AG04450 (cell line): Measurements from ENCODE around the gene SCARF1. TPM values are rescaled to one million over a fixed set of nuclear protein-coding genes. Genes with fewer than 3 reads are reported as not detected.

ENCODE experiments used
- CTCF ChIA-PET: fragments of 300-600, 350-600 bp; formaldehyde crosslinking; extraction: SDS; loops from one replicate; lab custom pipeline; 2022; ENCODE audit warnings: antibody characterized with exemption, inconsistent platforms; lab: Charles Lee
- POLR2A ChIA-PET: fragments of 350-600 bp; formaldehyde crosslinking; extraction: SDS; loops from one replicate; lab custom pipeline; 2021; ENCODE audit warnings: antibody characterized with exemption, inconsistent platforms; lab: Yijun Ruan, JAX
- DNase-seq: peaks from one replicate; pipeline ENCODE4 v3.0.0-alpha.2; 2011; ENCODE audit warnings: low read depth, low spot score
- H3K27ac ChIP-seq: one replicate; pipeline ENCODE4 v1.5.1; 2012; ENCODE audit warnings: low read depth, low read length, control low read depth
- H3K27me3 ChIP-seq: one replicate; pipeline ENCODE4 v1.6.0; 2012; ENCODE audit warnings: low read length; ENCODE audit not compliant: control insufficient read depth, insufficient read depth
- H3K4me3 ChIP-seq: 2 replicates; pipeline ENCODE4 v1.5.1; 2011; ENCODE audit warnings: mild to moderate bottlenecking, low read depth, low read length, control low read depth
- H3K9me3 ChIP-seq: 2 replicates; pipeline ENCODE4 v1.5.1; 2012; ENCODE audit warnings: low read length; ENCODE audit not compliant: control insufficient read depth, insufficient read depth
- CTCF ChIP-seq: IDR thresholded peaks from 2 replicates; pipeline ENCODE4 v1.5.1; 2011; ENCODE audit warnings: low read depth, low read length, control low read depth, inconsistent platforms
- polyA plus RNA-seq: library from polyadenylated mRNA; depleted of rRNA; stranded (reverse); fragments of >200 nt; gene quantifications from 2 replicates; pipeline ENCODE4 v1.2.3, GENCODE V29; 2011; rRNA removed
- small RNA-seq: library from RNA; depleted of rRNA; stranded (forward); fragments of <200 nt; gene quantifications from one replicate; pipeline ENCODE3, GENCODE V24; 2012; ENCODE audit warnings: low read depth; ENCODE audit not compliant: insufficient read length

Gene SCARF1
- polyA plus RNA-seq, 1 experiment, result 0.20 TPM

- POLR2A ChIA-PET, result interaction anchor here (1.3 kb wide), 1 partner anchor 128 kb away, joined by 4 read pairs; no protein-coding TSS in a partner anchor
- no peaks in the 10 kb centered on the region; the same call in 1 of the 2 replicates for H3K9me3 ChIP-seq
- H3K27ac ChIP-seq, result peak overlapping the region; percentile 21
- H3K27me3 ChIP-seq, result no peaks in the 10 kb centered on the region
- CTCF ChIA-PET, result interaction anchor here (0.6 to 3.0 kb wide), 2 partner anchors 15 to 60 kb away, joined by 4 to 20 read pairs; no protein-coding TSS in a partner anchor
- TF ChIP-seq CTCF, result no peak
- no peak overlapping the region for H3K4me3 ChIP-seq
- DNase-seq, result no peak
Observed at GRCh38 chr17:1588821-1589585, 56.5 kb downstream of the SCARF1 start.

- ChIA-PET POLR2A (no interaction called here), CTCF (interaction anchor here (1.1 kb wide), 1 partner anchor 10 kb away, joined by 3 read pairs; no protein-coding TSS in a partner anchor)
- H3K27ac ChIP-seq, result no peak overlapping the region
- no peak overlapping the region for H3K4me3 ChIP-seq
- DNase-seq, result no peak
- TF ChIP-seq CTCF, result no peak
- no peaks in the 10 kb centered on the region for H3K27me3 ChIP-seq
- peaks cover 3% of the 10 kb centered on the region; the same call in 1 of the 2 replicates for H3K9me3 ChIP-seq
Observed at GRCh38 chr17:1584167-1584566, 61.4 kb downstream of the SCARF1 start.

Small RNAs within 50 kb of the gene (small RNA-seq; reads per million reads assigned to genes)
- gene RN7SL105P, result not detected

Other genes with a start within 250 kb of the SCARF1 start
- gene YWHAE, start 245.5 kb downstream of the SCARF1 start, polyA plus RNA-seq, result 884 and 1,187 TPM in 2 replicates
- 88.1 and 110 TPM in 2 replicates for gene CRK, start 189.5 kb downstream of the SCARF1 start, polyA plus RNA-seq
- 147 and 169 TPM in 2 replicates for gene MYO1C, start 153.0 kb downstream of the SCARF1 start, polyA plus RNA-seq
- 23.8 and 25.9 TPM in 2 replicates for gene INPP5K, start 129.1 kb downstream of the SCARF1 start, polyA plus RNA-seq
- gene PITPNA, start 82.9 kb downstream of the SCARF1 start, polyA plus RNA-seq, result 47.9 and 53.6 TPM in 2 replicates
- gene SLC43A2, start 16.9 kb downstream of the SCARF1 start, polyA plus RNA-seq, result 5.3 and 6.8 TPM in 2 replicates
- 5.8 and 9.3 TPM in 2 replicates for gene RILP, start 4.1 kb upstream of the SCARF1 start, polyA plus RNA-seq
- 126 and 161 TPM in 2 replicates for gene PRPF8, start 39.1 kb upstream of the SCARF1 start, polyA plus RNA-seq
- gene TLCD2, start 64.6 kb upstream of the SCARF1 start, polyA plus RNA-seq, result 3.0 and 3.1 TPM in 2 replicates
- gene WDR81, start 79.0 kb upstream of the SCARF1 start, polyA plus RNA-seq, result 2.9 and 3.6 TPM in 2 replicates
- gene SERPINF2, start 97.1 kb upstream of the SCARF1 start, polyA plus RNA-seq, result 0.07 TPM in 1 of 2 replicates, not detected in the other
- 376 and 473 TPM in 2 replicates for gene SERPINF1, start 116.3 kb upstream of the SCARF1 start, polyA plus RNA-seq
- 5.6 and 5.7 TPM in 2 replicates for gene SMYD4, start 184.2 kb upstream of the SCARF1 start, polyA plus RNA-seq
- gene RPA1, start 184.3 kb upstream of the SCARF1 start, polyA plus RNA-seq, result 52.3 and 56.4 TPM in 2 replicates